ENCODE data around the gene POPDC3.
"Not testable (repeated sequence)": the region's sequence is repeated elsewhere in the genome, so short reads cannot be mapped to it uniquely, and the experiment has no call there.

The POPDC3 gene

GRCh38 chr6:105177556-105177955, 2.3 kb downstream of the POPDC3 start:
- no peak overlapping the region for H3K4me3 ChIP-seq (ENCODE audit: low read depth, low read length)
- TF ChIP-seq CTCF (IDR thresholded peaks at IDR 0.05; ENCODE audit: insufficient read depth, low read depth, low read length, missing control alignments) = no peak
- DNase-seq (ENCODE audit: low read depth) = no peak

GRCh38 chr6:105174512-105174911, 5.3 kb downstream of the POPDC3 start:
- DNase-seq (ENCODE audit: low read depth) = no peak
- H3K4me3 ChIP-seq (ENCODE audit: low read depth, low read length) = no peak overlapping the region
- no peak for TF ChIP-seq CTCF (IDR thresholded peaks at IDR 0.05; ENCODE audit: insufficient read depth, low read depth, low read length, missing control alignments)

- H3K4me3 ChIP-seq (ENCODE audit: low read depth, low read length); DNase-seq (ENCODE audit: low read depth): not testable (repeated sequence)
Measured at GRCh38 chr6:105172515-105172914, 7.3 kb downstream of the POPDC3 start.

GRCh38 chr6:105170059-105170458, 9.8 kb downstream of the POPDC3 start:
- TF ChIP-seq CTCF (IDR thresholded peaks at IDR 0.05; ENCODE audit: insufficient read depth, low read depth, low read length, missing control alignments) = no peak
- no peak overlapping the region for H3K4me3 ChIP-seq (ENCODE audit: low read depth, low read length)
- no peak for DNase-seq (ENCODE audit: low read depth)

- H3K4me3 ChIP-seq (ENCODE audit: low read depth, low read length) = no peak overlapping the region
- TF ChIP-seq CTCF (IDR thresholded peaks at IDR 0.05; ENCODE audit: insufficient read depth, low read depth, low read length, missing control alignments) = no peak
- DNase-seq (ENCODE audit: low read depth) = no peak
Measured at GRCh38 chr6:105167914-105168313, 11.9 kb downstream of the POPDC3 start.

- no peak overlapping the region for H3K4me3 ChIP-seq (ENCODE audit: low read depth, low read length)
- DNase-seq (ENCODE audit: low read depth) = no peak
- TF ChIP-seq CTCF (IDR thresholded peaks at IDR 0.05; ENCODE audit: insufficient read depth, low read depth, low read length, missing control alignments) = no peak
Measured at GRCh38 chr6:105164418-105164817, 15.4 kb downstream of the POPDC3 start.

- no peak for DNase-seq (ENCODE audit: low read depth)
- H3K4me3 ChIP-seq (ENCODE audit: low read depth, low read length) = no peak overlapping the region
- no peak for TF ChIP-seq CTCF (IDR thresholded peaks at IDR 0.05; ENCODE audit: insufficient read depth, low read depth, low read length, missing control alignments)
Measured at GRCh38 chr6:105163183-105163582, 16.6 kb downstream of the POPDC3 start.
